IgD-negative memory B cell (primary cell): ENCODE data around the gene JDP2. TPM values are rescaled to one million over a fixed set of nuclear protein-coding genes. Genes with fewer than 3 reads are reported as not detected.
"Not testable (repeated sequence)": the region's sequence is repeated elsewhere in the genome, so short reads cannot be mapped to it uniquely, and the experiment has no call there.

ENCODE experiments used
- H3K27ac Mint-ChIP-seq, 3 donors: one replicate each; pipeline ENCODE4 v1.8.0; 2020 to 2022; ENCODE audit warnings: mild to moderate bottlenecking in 3 of 3, mixed read lengths in 3 of 3, moderate library complexity in 1 of 3
- H3K27me3 Mint-ChIP-seq: one replicate; pipeline ENCODE4 v1.8.0; 2021; ENCODE audit warnings: mixed read lengths
- H3K36me3 Mint-ChIP-seq: one replicate; pipeline ENCODE4 v1.8.0; 2020; ENCODE audit warnings: mild to moderate bottlenecking, mixed read lengths
- H3K4me1 Mint-ChIP-seq, 3 donors: one replicate each; pipeline ENCODE4 v1.8.0; 2020 to 2022; ENCODE audit warnings: mixed read lengths in 3 of 3, mild to moderate bottlenecking in 1 of 3
- H3K4me3 Mint-ChIP-seq, 4 donors: one replicate each; pipeline ENCODE4 v1.8.0; 2020 to 2022; ENCODE audit warnings: mild to moderate bottlenecking in 4 of 4, mixed read lengths in 4 of 4, moderate library complexity in 3 of 4
- H3K9me3 Mint-ChIP-seq, 3 donors: one replicate each; pipeline ENCODE4 v1.8.0; 2020 to 2021; ENCODE audit warnings: mixed read lengths in 3 of 3, mild to moderate bottlenecking in 1 of 3
- polyA plus RNA-seq: library from polyadenylated mRNA; unstranded; fragments of 300-500 nt; fragmentation: Illumina TruSeq; gene quantifications from one replicate; pipeline ENCODE4 v1.2.3, GENCODE V29; 2021

JDP2 gene
- polyA plus RNA-seq, 1 donor from 2014 or later: 14.9 TPM

DNA sequence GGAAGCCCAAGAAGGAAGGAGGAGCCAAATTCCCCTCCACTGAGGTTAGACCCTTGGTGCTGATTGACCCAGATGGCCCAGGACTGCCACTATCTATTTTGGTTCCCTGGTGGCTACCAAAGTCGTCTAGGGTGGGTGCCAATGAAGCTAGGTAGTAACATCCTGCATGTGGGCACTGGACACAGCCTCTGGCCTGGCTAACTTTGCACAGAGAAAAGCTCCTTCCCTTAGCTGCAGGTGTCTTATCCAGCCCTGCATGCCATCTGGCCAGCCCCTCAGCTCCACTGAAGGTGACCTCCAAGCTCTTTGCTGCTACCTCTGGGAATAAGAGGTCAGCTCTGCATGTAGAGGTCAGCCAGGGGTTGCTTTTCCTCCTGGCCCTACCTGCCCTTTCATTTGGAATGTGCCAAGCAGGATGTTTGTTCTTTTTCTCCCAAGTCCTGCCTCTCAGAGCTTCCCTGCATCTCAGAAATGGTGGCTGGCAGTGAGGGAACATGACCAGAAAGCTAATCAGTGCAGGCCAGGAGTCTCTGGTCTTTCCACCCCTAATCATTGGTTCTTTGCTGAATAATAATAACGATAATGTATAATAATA lies 34.0 kb downstream of the JDP2 start:
- no peaks in the 10 kb centered on the region for H3K9me3 Mint-ChIP-seq
- H3K4me3 Mint-ChIP-seq: peak overlapping the region in 1 of 4 donors; percentile 8
- no peaks in the 10 kb centered on the region for H3K27me3 Mint-ChIP-seq
- peaks cover 6 to 16% (median 10%) of the 10 kb centered on the region in 3 donors for H3K4me1 Mint-ChIP-seq
- H3K36me3 Mint-ChIP-seq: peaks cover 1% of the 10 kb centered on the region
- no peak overlapping the region for H3K27ac Mint-ChIP-seq

DNA sequence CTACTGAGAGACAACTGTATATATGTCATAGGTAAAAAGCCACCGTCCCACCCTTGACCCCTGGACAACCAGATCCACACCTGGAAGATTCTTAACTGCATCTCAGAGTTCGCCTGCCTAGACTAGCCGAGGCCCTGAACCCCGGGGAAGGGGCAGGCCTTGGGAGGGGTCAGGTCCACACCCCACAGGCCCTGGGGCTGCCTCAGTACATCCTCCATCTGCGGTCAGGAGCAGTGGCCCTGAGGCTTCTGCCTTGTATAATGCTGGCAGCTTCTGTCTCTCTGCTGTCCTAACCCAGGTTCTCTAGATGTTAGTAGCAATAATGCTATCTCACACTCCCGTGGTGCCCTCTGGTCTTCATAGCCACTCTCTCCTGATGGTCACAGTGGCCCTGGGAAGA lies 36.8 kb downstream of the JDP2 start:
- Mint-ChIP-seq H3K9me3 (no peaks in the 10 kb centered on the region), H3K27ac (peak overlapping the region in 1 of 3 donors; percentile 27), H3K36me3 (peaks cover 4% of the 10 kb centered on the region), H3K4me3 (no peak overlapping the region), H3K4me1 (peaks cover 0 to 22% (median 5%) of the 10 kb centered on the region in 3 donors), H3K27me3 (no peaks in the 10 kb centered on the region)

DNA sequence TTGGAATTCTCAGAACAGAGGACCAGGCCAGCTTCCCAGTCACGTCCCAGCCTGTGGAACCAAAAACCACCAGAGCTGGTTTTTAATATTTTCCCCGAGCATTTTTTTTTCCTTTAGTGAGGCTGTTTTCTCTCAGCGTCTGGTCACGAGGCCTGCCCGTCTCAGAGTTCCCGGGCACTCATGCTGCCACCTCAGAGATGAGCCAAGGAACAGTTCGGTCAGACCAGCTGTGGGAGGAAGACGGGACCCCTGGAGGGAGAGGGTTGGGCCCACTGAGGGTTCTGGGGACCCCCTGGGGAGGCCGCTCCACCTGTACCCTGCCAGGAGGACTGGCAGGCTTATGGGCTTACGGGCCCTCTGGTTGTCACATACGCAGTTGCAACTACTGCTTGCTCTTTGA lies 39.9 kb downstream of the JDP2 start:
- H3K36me3 Mint-ChIP-seq: peaks cover 8% of the 10 kb centered on the region
- peak overlapping the region in 2 of 3 donors; percentile 18 to 51 for H3K27ac Mint-ChIP-seq
- peaks cover 7 to 30% (median 14%) of the 10 kb centered on the region in 3 donors for H3K4me1 Mint-ChIP-seq
- H3K9me3 Mint-ChIP-seq: no peaks in the 10 kb centered on the region
- H3K27me3 Mint-ChIP-seq: no peaks in the 10 kb centered on the region
- H3K4me3 Mint-ChIP-seq: no peak overlapping the region

- peaks cover 9% of the 10 kb centered on the region for H3K36me3 Mint-ChIP-seq
- peak overlapping the region in 2 of 3 donors; percentile 11 to 61 for H3K27ac Mint-ChIP-seq
- peak overlapping the region in 2 of 4 donors; percentile 70 to 81 for H3K4me3 Mint-ChIP-seq
- peaks cover 15 to 30% (median 17%) of the 10 kb centered on the region in 3 donors for H3K4me1 Mint-ChIP-seq
- H3K27me3 Mint-ChIP-seq: no peaks in the 10 kb centered on the region
- no peaks in the 10 kb centered on the region for H3K9me3 Mint-ChIP-seq
Observed at GRCh38 chr14:75469164-75469563, 41.3 kb downstream of the JDP2 start.

GRCh38 chr14:75469606-75470237 lies 41.9 kb downstream of the JDP2 start:
- peak overlapping the region in 1 of 4 donors; percentile 70 for H3K4me3 Mint-ChIP-seq
- peaks cover 9% of the 10 kb centered on the region for H3K36me3 Mint-ChIP-seq
- H3K27ac Mint-ChIP-seq: peak overlapping the region; percentile 61 to 82 (median 70)
- H3K4me1 Mint-ChIP-seq: peaks cover 16 to 30% (median 17%) of the 10 kb centered on the region in 3 donors
- no peaks in the 10 kb centered on the region for H3K27me3 Mint-ChIP-seq
- H3K9me3 Mint-ChIP-seq: no peaks in the 10 kb centered on the region

- H3K4me3 Mint-ChIP-seq: peak overlapping the region in 3 of 4 donors; percentile 4 to 88 (median 19)
- peaks cover 9% of the 10 kb centered on the region for H3K36me3 Mint-ChIP-seq
- H3K9me3 Mint-ChIP-seq: no peaks in the 10 kb centered on the region
- H3K27me3 Mint-ChIP-seq: no peaks in the 10 kb centered on the region
- H3K4me1 Mint-ChIP-seq: peaks cover 16 to 32% (median 17%) of the 10 kb centered on the region in 3 donors
- H3K27ac Mint-ChIP-seq: peak overlapping the region; percentile 70 to 96 (median 82)
Observed at GRCh38 chr14:75470238-75470797, 42.5 kb downstream of the JDP2 start.

DNA sequence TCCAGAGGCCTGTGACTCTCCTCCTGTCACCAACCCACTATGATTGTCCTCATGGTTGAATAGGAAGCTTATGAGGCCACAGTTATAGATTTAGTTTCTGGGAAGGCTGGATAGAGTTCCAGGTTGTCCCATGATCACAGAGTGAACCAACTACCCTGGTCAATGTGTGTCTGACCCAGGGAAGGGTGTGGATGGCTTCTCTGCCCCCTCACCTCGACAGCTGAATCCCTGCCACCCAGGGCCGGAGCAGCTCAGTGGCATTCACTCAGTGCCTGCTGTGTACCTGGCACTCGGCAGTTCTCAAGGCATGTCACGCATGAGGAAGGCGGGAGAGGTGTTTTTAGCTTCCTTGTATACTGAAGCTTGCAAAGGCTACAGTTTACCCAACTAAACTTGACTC lies 43.2 kb downstream of the JDP2 start:
- Mint-ChIP-seq H3K4me1 (peaks cover 16 to 30% (median 20%) of the 10 kb centered on the region in 3 donors), H3K36me3 (peaks cover 9% of the 10 kb centered on the region), H3K9me3 (no peaks in the 10 kb centered on the region), H3K27me3 (no peaks in the 10 kb centered on the region), H3K27ac (peak overlapping the region in 1 of 3 donors; percentile 96), H3K4me3 (peak overlapping the region in 1 of 4 donors; percentile 88)

DNA sequence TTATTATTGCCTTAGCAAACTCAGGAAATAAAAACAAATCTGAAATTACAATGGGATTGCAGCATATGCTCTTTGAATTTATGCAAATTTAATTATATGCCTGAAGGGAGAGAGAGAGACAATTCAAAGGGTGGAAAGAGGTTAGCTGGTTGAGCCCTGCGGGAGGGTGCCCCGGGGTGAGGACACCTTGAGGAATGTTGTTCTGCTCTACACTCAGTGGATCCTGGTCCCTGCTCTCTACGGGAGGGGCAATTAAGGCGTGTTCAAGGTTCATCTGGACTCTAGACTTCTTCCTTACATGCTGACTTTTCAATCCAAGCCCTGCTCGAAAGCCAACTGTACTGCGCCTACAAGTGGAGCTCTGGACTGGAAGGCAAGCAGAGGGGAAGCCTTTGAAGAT lies 46.3 kb downstream of the JDP2 start:
- H3K4me3 Mint-ChIP-seq, H3K27me3 Mint-ChIP-seq, H3K36me3 Mint-ChIP-seq, H3K9me3 Mint-ChIP-seq: not testable (repeated sequence)
- H3K4me1 Mint-ChIP-seq: peaks cover 23 to 27% (median 26%) of the 10 kb centered on the region in 3 donors
- H3K27ac Mint-ChIP-seq: peak overlapping the region in 1 of 3 donors; percentile 50

DNA sequence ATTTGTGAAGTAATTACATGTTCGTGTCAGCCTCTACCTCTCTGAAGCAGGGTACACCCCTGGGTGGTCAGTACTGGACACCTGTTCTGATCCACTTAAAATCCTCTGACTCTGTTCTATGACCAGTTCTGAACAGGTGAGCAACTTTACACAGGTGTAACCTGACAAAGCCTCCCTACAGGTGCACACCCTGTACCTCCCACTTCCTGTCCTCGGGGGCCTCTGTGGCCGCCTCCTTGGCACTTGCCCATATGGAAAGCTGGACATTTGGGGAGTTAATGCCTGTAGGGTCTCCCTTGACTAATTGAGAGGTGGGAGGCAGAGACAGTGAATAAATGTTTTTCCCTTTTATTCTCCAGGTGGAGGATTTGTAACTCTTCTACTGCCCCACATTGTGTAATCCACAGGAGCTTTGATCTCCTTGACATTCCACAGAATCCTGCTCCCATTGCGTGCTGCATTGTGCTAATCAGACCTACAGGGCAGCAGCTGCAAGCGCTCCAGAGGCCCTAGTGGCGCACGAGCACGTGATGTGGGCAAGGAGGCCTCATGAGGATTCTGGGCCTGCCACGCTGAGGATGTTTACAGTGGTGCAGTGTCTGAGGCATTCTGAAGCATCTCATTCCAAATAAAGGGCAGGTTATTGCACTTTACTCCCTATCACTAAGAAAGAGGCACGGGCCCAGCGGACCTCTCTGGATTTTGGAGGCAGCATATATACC lies 48.6 kb downstream of the JDP2 start:
- Mint-ChIP-seq H3K36me3 (peaks cover 6% of the 10 kb centered on the region), H3K27ac (no peak overlapping the region), H3K4me1 (peaks cover 16 to 25% (median 17%) of the 10 kb centered on the region in 3 donors), H3K27me3 (peaks cover 1% of the 10 kb centered on the region), H3K4me3 (no peak overlapping the region), H3K9me3 (no peaks in the 10 kb centered on the region)

GRCh38 chr14:75477881-75478280 lies 50.1 kb downstream of the JDP2 start:
- Mint-ChIP-seq H3K27me3 (peaks cover 1% of the 10 kb centered on the region), H3K36me3 (peaks cover 6% of the 10 kb centered on the region), H3K4me3 (no peak overlapping the region), H3K4me1 (peaks cover 13 to 25% (median 17%) of the 10 kb centered on the region in 3 donors), H3K27ac (peak overlapping the region in 1 of 3 donors; percentile 86), H3K9me3 (no peaks in the 10 kb centered on the region)

- no peaks in the 10 kb centered on the region for H3K9me3 Mint-ChIP-seq
- H3K36me3 Mint-ChIP-seq: peaks cover 7% of the 10 kb centered on the region
- peak overlapping the region in 1 of 3 donors; percentile 72 for H3K27ac Mint-ChIP-seq
- H3K27me3 Mint-ChIP-seq: peaks cover 1% of the 10 kb centered on the region
- H3K4me3 Mint-ChIP-seq: peak overlapping the region in 2 of 4 donors; percentile 46 to 69
- H3K4me1 Mint-ChIP-seq: peaks cover 10 to 17% (median 14%) of the 10 kb centered on the region in 3 donors
Observed at GRCh38 chr14:75479770-75480600, 52.2 kb downstream of the JDP2 start.

DNA sequence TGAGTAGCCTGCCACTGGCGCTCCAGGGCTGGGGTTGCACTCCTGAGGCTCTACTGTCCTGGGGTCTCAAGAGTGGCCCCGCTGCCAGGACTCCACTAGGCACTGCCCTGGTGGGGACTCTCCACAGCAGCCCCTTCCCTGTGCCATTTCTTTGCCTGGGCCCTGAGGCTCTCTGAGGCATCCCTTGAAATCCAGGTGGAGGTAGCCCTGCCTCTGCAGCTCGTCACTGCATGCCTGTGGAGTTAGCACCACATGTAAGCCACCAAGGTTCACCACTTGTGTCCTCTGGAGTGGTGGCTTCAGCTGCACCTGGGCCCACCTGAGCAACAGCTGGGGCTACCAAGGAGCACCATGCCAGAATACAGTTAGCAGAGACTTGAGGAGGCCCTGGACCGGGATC lies 54.5 kb downstream of the JDP2 start:
- peaks cover 6 to 9% (median 8%) of the 10 kb centered on the region in 3 donors for H3K4me1 Mint-ChIP-seq
- H3K9me3 Mint-ChIP-seq: no peaks in the 10 kb centered on the region
- H3K4me3 Mint-ChIP-seq: no peak overlapping the region
- H3K27ac Mint-ChIP-seq: no peak overlapping the region
- H3K27me3 Mint-ChIP-seq: peaks cover 6% of the 10 kb centered on the region
- H3K36me3 Mint-ChIP-seq: peaks cover 6% of the 10 kb centered on the region

DNA sequence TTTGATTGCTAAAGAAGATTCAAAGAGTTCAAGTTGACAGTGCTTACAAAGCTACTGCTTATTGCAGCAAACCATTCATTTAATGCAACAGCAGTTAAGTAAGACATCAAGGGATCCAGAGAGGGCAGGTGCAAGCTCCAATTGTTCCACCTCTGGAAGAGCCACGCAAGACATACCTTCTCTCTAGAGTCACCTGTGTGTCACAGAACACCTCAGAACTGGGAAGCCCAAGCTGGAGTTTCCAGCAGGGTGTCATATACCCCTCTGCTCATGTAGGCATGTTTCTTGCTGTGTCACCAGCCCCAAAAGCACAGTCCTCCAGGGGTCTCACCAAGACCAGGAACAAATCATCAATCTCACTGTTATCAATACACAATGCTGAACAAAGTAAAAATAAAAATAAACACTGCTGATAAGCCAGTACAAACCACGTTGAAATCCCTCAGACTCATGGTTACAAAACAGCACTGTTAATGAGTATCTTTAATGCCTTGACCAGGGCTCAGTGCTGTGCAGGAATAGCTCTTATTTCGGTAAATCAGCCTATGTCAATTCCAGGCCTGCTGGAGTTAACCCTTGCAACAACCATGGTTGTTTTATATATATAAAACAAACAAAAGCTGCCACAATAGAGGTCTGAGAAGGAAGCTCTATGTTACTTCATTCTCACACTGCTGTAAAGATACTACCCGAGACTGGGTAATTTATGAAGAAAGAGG lies 57.0 kb downstream of the JDP2 start:
- H3K4me1 Mint-ChIP-seq: peaks cover 7 to 10% (median 10%) of the 10 kb centered on the region in 3 donors
- H3K9me3 Mint-ChIP-seq: no peaks in the 10 kb centered on the region
- H3K27ac Mint-ChIP-seq: no peak overlapping the region
- H3K4me3 Mint-ChIP-seq: no peak overlapping the region
- peaks cover 6% of the 10 kb centered on the region for H3K27me3 Mint-ChIP-seq
- peaks cover 5% of the 10 kb centered on the region for H3K36me3 Mint-ChIP-seq

GRCh38 chr14:75486318-75486717 lies 58.5 kb downstream of the JDP2 start:
- H3K4me3 Mint-ChIP-seq: no peak overlapping the region
- H3K9me3 Mint-ChIP-seq: no peaks in the 10 kb centered on the region
- no peak overlapping the region for H3K27ac Mint-ChIP-seq
- peaks cover 5% of the 10 kb centered on the region for H3K27me3 Mint-ChIP-seq
- H3K36me3 Mint-ChIP-seq: peaks cover 4% of the 10 kb centered on the region
- H3K4me1 Mint-ChIP-seq: peaks cover 4 to 12% (median 7%) of the 10 kb centered on the region in 3 donors
